Tibial nerve (tissue), 4 donors: ENCODE data around the gene COX4I2.

ENCODE experiments used
- EP300 ChIP-seq, 2 donors: sonication (generic); formaldehyde crosslinking; IDR thresholded peaks; one replicate each; pipeline ENCODE4 v1.6.1; 2017; ENCODE audit warnings: antibody characterized with exemption in 2 of 2, mild to moderate bottlenecking in 1 of 2
- POLR2A ChIP-seq, 2 donors: fragments of 450-650 bp; IDR thresholded peaks; one replicate each; pipeline ENCODE4 v1.6.1; 2017; ENCODE audit warnings: antibody characterized with exemption in 2 of 2, mild to moderate bottlenecking in 2 of 2, moderate library complexity in 2 of 2
- TF ChIP-seq, protein P1 (sequence below), 5 experiments: fragments of 200-600 bp in 3 of 5; fragments of 450-650 bp in 2 of 5; sonication (generic) in 3 of 5; IDR thresholded peaks; one replicate each; pipeline ENCODE4 v1.5.1; 2016 to 2019; ENCODE audit warnings: antibody characterized with exemption in 5 of 5, mild to moderate bottlenecking in 3 of 5, moderate library complexity in 2 of 5

GRCh38 chr20:31670371-31671228 is 32.9 kb downstream of the COX4I2 start:
- TF ChIP-seq, protein P1, sequence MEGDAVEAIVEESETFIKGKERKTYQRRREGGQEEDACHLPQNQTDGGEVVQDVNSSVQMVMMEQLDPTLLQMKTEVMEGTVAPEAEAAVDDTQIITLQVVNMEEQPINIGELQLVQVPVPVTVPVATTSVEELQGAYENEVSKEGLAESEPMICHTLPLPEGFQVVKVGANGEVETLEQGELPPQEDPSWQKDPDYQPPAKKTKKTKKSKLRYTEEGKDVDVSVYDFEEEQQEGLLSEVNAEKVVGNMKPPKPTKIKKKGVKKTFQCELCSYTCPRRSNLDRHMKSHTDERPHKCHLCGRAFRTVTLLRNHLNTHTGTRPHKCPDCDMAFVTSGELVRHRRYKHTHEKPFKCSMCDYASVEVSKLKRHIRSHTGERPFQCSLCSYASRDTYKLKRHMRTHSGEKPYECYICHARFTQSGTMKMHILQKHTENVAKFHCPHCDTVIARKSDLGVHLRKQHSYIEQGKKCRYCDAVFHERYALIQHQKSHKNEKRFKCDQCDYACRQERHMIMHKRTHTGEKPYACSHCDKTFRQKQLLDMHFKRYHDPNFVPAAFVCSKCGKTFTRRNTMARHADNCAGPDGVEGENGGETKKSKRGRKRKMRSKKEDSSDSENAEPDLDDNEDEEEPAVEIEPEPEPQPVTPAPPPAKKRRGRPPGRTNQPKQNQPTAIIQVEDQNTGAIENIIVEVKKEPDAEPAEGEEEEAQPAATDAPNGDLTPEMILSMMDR (IDR thresholded peaks at IDR 0.05) = no peak
- TF ChIP-seq POLR2A (IDR thresholded peaks at IDR 0.05) = peak in 1 of 2 donors; percentile 41
- peak; percentile 91 for TF ChIP-seq EP300 (IDR thresholded peaks at IDR 0.05)
